Umbilical cord (tissue), 2 donors: ENCODE measurements around the gene APOL3. TPM values are rescaled to one million over a fixed set of nuclear protein-coding genes. Genes with fewer than 3 reads are reported as not detected.
A peak's percentile ranks its signal among the peaks of the same experiment; 100 is the strongest.
"Not testable (repeated sequence)": the region's sequence is repeated elsewhere in the genome, so short reads cannot be mapped to it uniquely, and the experiment has no call there.

ENCODE experiments used
- DNase-seq: peaks from one replicate; pipeline ENCODE4 v3.0.0-alpha.2; 2015; ENCODE audit warnings: low spot score
- total RNA-seq: library from RNA; depleted of rRNA; stranded (reverse); fragments of >200 nt; gene quantifications from one replicate; pipeline ENCODE4 v1.2.3, GENCODE V29; 2014; ENCODE audit warnings: low replicate concordance; ENCODE audit not compliant: insufficient read depth

The APOL3 gene
- total RNA-seq, 1 donor from 2014 or later: 8.9 TPM

DNA sequence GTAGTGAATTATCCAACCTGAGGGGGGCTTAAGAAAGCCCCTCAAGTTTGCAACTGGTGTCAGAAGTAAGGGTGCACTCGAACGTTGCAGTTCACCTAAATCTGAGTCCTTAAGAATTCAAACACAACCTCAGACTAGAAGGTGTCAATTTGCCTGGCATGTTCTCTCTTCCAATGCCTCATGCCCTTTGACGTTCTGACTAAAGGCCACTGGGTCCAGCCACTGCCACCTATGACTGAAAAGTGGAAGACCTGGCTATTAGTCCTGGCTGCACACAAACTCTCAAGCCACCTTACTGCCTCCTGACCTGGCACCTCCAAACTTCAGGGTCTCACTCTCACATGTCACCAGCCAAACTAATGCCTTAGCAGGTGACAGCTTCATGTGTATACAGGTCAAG is 33.0 kb upstream of the APOL3 start:
- DNase-seq: no peak

DNA sequence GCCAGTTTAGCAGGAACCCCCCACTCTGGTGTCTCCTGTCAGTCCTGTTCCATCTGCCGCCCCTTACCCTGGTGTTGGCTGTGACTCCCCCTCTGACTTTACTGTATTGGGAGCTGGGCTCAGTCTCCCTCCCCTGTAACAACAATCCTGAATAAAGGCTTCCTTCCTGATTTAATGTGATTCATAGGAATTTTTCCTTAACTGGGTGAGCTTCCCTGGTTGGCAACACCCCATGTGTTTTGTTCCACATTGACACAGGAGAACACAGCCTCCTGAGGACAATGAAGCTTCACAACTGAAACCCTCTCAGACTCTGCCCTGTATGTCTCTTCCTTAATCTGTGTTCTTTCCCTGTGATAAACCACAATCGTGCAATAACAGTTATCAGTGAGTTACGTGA is 32.6 kb upstream of the APOL3 start:
- no peak for DNase-seq

DNA sequence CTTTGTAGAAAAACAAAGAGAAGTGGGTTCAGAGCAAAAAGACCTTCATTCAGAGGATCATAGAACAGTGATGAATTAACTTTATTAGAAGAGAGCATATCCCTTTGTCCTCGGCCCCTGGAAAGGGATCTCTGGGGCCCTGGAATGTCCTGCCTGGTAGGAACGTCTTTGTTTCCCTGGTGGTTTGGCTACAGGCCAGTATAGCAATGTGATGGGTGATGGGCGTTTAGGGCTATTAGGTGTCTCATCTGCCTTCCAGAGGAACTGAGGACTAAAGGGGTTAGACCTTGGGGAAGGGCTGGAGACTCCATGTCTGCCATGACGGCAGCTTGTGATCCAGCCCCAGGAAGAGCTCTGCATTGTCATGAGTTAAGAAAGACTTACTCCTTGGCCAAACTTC is 32.0 kb upstream of the APOL3 start:
- DNase-seq: no peak

DNA sequence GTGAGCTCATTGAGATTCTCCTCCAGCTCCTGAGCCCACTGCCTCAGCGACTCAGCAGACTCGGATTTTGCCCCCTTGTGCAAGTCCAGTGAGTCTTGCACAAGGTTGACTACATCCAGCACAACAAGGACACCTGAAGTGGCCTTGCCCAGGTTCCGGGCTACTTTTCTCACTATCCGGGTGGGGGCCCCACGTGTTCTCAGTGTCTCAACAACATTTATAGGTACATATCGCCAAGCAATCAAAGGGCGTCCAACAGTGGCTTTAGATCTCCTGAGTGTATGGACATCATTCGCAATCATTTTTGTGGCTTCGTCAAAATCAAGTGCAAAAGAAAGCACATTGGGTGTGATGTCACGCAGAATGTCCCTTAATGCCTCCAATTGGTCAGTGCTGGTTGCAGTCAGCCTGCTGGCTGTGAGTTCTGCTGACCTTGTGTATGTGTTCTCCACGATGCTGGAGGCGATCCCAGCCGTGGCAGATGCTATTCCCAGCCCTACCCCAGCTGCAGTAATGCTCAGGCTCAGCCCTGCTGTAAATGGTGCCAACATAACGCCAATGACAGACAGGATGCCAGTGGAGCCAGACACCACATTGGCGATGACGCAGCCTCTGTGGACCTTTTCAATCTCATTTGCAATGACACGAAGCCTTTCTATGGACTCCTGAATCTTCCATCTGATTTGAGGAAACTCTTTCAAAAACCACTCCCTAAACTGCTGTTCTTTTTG is 30.7 kb upstream of the APOL3 start:
- DNase-seq: no peak

DNA sequence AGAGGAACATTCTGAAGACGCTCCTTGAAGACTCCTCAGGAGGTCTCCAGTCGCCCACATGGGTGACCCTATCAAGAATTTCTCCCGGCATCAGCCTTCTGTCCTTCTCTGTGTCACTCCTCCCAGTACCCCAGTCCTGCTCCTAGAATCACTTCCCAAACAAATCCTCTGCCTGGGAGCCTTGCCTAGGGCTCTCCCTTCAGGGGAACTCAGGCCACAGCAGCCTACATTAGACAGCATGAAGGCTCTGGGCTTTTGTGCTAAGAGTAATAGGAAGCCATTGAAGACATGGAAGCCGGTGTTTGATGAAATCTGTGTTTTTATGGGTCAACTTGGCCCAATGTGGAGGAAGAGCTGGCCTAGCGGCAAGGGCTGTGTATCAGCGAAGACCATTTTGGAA is 27.3 kb upstream of the APOL3 start:
- DNase-seq: not testable (repeated sequence)

DNA sequence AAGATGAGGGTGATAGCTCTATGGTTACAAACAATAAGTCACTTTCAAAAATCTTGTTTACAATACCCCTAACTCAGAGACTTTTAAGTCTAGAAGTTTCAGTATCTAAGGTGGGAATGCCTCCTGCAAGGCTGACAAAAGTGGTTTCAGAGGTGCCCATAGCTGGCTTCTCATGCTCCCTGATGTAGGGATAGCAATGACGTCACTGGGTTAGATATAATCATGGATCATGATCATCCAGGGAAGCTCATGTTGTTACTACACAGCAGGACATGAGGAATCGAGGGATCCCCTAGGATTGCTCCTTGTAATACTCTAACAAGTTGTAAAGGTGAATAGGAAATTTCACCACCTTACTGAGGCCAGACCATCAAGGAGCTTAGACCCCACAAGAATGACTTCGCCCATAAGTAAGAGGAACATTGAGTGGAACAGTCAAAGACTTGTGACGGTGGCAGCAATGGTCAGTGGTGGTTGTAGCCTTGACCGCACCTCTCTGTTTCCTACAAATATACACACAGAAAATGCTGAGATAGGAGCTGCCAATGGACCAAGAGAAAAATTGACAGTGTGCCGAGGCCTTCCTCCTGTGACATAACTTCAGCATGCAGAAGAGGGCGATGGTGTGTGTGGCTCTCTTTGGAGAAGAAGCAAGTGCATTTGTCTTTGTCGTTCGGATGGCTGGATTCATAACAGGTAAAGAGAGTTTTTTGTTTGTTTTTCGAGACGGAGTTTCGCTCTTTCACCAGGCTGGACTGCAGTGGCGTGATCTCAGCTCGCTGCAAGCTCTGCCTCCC is 25.5 kb upstream of the APOL3 start:
- DNase-seq: no peak

DNA sequence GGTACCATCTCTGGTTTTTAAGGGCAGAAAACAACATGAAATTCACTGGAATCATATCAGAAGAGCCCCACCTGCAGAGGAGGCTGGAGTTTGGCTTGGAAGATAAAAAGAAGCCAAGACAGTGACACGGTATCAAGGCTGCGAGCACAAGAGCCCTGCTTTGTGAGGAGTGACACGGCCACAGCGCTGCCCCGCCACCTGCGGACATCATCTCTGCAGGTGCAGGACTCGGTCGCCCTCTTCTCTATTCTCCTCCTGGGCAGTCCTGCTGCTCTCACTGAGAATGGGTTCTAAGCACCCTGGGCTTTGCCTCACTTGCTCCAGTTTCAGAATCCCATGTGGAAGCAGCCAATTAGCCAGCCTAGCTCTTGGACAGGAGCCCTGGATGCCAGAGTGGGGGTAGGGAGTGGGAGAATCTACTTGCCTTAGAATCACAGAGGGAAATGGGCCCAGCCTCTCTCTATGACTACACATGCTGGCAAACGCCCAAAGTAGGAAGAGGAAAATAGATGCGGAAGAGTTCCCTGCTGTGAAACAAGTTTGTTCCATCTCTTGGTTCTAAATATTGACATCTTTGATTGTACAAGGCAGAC is 24.0 kb upstream of the APOL3 start:
- peak; percentile 40 for DNase-seq

DNA sequence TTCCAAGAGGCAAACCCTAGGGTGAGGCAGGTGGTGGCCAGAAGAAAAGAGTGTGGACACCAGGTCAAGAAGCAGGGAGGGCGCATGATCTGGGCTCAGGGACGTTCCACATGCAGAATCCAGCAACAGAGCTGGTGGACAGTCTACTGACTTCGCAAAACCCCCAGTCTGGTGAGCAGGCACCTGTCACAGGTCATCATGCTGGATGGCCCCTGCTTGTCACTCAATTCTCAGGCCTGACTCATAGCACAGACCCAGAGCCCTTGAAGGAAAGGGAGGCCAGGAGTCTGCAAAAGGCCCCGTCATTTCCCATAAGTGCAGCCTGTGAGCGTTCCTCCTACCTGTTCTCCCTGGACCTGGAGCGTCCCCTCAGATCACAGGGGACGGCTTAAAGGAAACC is 22.9 kb upstream of the APOL3 start:
- DNase-seq: no peak

DNA sequence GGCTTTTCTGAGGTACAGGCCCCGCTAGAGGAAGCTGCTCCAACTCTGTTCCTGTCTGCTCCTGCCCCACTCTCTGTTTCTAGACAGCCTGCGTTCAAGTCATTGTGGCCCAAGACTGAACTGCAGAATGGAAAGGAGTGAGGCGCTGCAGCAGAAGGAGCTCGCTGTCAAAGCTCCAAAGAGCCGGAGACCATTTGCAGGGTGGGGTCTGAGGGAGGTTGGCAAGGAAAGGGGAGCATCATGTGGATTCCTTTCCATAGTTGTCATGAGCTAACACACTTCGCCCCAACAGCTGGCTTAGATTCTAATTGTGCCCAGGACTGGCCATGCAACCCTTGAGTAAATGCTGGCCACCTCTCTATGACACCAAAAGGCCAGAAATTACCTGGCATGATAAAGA is 22.3 kb upstream of the APOL3 start:
- DNase-seq: no peak

DNA sequence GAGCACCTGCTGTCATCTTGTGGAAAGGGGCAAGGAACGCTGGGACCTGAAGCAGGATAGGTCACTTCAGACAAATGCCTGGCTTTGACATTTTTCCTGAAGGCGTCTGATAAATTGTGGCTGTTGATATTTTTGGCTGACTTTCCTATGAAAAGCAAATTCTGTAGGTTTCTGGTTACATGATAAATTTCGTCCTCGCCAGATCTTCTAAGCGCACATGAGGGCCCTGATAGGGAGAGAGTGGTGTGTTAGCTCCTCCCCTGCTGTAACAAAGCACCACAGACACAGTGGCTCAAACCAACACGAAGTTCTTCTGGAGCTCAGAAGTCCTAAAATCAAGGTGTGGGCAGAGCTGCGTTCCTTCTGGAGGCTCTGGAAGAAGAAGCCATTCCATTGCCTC is 21.5 kb upstream of the APOL3 start:
- DNase-seq: no peak

DNA sequence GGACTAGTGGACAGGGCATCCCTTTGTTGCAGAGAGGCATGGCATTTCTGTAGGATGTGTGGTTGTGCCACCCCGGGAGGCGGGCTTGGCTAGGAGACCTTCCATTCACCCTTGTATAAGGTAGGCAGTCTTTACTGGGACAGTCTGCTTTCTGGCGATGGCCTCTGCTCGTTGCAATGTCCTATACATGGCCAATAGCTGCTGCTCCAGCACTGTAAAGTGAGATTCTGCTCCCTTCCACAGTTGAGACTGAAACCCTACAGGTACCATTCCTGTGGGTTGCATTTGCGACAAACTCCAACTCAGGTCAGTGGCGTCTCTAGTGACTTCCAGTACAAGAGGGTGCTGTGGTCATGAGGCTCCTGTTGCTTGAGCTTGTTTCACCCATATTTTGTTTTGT is 20.4 kb upstream of the APOL3 start:
- DNase-seq: no peak

DNA sequence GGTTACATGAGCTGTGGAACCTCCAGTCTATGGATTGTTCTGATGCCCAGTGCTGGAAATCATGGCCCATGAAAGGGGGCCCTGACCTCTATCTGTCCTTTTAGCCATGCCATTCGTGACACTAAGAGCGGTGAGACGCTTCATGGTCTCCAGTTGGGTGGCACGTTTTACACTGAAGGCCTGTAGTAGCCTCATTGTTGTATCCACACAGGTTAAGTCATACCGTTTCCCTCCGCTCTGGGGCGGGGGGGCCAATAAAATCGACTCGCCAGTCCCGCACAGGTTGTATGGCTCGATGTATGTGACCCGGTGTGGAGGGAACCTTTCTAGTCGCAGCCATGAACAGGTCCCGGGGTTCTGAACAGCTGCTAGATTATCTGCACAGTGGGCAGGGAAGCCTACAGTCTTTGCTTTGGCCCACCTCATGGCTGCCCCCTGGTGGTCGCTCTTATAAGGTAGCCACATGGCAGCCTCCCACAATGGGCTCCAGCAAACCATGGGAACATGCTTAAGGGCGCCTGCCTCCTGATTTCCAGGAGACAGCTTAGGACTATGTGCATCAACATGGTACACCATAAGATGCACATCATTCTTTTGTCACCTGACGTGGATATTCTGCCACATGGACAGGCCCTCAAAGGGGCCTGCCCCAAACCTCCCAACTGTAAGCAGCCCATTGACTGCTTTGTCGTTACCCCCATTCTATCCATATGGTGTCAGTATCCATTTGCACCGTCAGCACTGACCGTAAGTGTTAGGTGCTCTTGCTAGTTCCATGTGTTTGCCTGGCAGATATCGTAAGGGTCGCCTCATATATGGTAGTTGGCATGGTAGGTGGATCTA is 19.7 kb upstream of the APOL3 start:
- peak; percentile 63 for DNase-seq

DNA sequence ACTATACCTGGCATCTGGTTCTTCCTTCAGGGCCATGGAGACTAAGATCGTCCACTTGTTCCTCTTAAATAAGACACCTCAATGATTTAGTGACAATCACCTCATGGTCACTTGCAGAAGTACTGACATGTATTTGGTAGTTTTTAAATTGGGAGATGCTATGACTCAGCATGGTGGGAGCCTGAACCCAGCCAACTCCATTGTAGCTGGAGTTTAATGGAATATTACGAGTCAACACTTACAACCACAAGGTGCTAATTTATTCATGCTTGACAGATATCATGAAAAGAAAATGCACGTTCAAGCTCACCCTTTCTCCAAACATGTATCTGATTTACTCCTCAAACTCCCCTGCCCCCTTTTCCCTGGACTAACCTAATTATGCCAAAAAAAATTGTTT is 16.6 kb upstream of the APOL3 start:
- DNase-seq: no peak

DNA sequence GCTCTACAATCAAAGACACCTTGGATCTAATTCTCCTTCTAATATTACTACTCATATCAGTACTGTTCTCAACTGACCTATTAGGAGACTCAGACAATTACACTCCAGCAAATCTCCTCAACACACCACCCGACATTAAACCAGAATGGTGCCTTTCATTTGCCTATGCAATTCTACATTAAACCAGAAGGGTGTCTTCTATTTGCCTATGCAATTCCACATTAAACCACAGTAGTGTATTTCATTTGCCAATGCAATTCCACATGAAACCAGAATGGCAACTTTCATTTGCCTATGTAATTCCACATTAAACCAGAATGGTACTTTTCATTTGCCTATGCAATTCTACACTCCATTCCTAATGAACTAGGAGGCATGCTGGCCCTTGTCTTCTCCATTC is 15.3 kb upstream of the APOL3 start:
- DNase-seq: no peak

DNA sequence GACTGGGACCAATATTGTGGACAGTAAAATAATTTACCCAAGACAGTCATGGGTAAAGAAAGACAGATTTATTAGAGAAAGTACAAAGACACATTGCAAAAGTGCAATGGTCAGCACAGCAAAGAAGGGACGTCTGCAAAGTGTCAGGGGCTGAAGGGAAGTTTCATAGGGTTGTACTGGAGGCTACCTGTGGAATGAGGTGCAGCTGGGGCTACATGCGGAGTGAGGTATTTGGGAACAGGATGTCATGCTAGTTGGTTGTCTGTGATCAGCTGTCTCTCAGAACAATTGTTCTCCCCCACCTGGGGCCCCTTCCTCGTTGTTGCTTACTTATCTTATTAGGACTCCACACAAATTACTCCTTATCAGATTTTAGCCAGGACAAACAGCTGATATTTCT is 11.4 kb upstream of the APOL3 start:
- no peak for DNase-seq

DNA sequence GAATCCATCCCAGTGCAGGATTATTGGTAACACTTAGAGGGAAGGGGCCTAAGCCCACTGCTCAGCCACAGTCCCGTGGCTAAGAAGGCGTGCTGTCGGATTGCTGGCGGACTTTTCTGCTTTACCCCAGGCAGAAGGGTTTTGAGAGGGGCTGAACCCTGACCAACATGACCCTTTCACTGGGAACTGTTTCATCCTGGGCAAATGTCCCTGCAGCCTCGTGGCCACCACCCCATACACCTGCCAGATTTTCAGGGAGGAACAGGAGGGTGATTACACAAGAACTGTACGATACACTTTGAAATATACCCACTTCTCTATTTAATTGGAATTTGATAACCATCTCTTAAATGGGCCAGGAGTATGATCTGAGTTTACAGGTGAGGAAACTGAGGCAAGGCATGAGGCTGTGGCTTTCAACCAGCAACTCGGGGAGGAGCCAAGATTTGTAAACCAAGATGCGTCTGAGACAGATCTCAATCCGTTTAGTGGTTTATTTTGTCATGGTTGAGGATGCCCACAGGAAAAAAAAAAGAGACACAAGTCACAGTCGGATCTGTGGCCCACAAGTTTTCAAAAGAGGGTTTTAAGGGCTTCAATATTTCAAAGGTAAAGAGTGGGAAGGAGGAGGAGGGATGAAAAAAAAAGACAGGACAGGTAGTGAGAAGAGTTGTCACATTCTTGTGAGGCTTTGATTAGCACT is 6.1 kb upstream of the APOL3 start:
- no peak for DNase-seq

DNA sequence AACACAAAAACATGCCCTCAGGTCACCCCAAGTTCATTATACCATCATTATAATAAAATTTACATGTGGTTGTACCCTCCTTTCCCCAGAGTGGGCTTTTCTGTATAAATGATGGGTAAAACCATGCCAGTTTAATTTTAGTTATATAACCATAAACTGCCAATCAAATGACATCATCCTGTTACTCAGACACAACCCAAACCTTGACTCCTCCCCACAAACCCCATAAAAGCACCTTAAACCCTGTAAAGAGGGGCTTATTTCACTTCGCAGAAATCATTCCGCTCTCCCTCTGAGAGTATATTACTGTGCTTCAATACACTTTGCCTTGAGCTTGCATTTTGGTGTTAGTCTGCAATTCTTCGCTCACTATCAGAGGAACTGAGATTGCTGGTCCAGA is 5.5 kb upstream of the APOL3 start:
- no peak for DNase-seq

DNA sequence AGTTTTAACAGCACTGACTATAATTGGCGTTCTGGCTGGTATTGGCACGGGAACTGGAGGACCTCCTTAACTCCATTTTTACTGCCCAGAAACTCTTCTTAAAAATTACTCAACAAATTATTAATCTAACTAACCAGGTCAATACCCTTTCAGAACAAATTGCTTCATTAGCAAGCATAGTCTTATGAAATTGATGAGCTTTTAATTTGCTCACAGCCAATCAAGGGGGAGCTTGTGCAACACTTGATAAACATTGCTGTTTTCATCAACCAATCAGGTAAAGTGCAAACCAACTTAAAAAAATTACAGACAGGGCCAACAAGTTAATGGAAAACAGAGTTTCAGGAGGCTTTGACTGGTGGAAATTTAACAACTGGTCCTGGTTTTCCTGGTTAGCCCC is 4.6 kb upstream of the APOL3 start:
- no peak for DNase-seq

DNA sequence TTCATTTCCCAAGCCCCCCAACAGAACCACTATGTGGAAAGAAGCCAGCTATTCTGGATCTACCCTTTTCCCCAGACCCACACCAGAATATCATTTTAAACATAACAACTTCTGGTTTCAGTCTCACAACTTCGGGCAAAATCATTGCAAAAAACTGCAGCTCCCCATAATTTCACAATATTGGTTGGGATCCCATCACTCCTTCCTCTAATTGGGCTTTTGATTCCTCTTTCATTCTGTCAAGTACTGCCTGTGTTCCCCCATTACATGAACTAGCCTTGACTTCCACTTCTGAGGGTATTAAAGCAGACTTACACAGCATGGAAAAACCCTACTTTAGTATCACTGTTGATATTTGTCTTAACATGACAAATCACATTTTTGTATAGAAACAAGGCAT is 4.1 kb upstream of the APOL3 start:
- DNase-seq: no peak

DNA sequence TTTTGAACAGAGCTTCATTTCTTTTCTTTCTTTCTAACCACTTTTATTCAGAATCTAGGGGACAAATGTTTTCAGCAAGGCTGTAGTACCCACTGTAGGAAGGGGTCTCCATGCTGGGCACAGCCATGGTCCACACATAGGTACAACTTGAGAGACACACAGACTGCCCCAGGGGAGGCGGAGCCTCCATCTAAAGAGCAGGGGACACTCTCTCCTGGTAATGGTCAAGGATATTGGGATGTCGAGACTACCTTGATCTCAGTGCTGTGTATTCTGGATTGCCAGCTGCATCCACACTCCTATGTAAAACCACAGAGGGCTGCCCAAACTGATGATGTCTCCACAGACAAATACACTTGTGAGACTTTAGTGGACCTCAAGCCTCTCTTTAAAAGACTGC is 2.9 kb upstream of the APOL3 start:
- no peak for DNase-seq
